DND-41 (cell line): ENCODE data around the gene RANBP9.

ENCODE experiments used
- ATAC-seq: fragments of 200-7000 bp; cut with Tn5 transposase; 3 replicates; pipeline ENCODE4 v1.9.1; 2021; ENCODE audit warnings: low read depth; ENCODE audit not compliant: insufficient read depth
- DNase-seq: peaks from one replicate; pipeline ENCODE4 v3.0.0-alpha.2; 2020
- H2AFZ ChIP-seq: 2 replicates; pipeline ENCODE4 v1.6.0; 2012; ENCODE audit warnings: low read depth, low read length
- H3K27ac ChIP-seq: 2 replicates; pipeline ENCODE4 v1.5.1; 2012; ENCODE audit warnings: low read length, inconsistent platforms
- H3K27me3 ChIP-seq: fragments of 200-600 bp; sonication (generic); 2 replicates; pipeline ENCODE4 v1.6.0; 2012; ENCODE audit warnings: low read length, mild to moderate bottlenecking, inconsistent platforms; ENCODE audit not compliant: insufficient read depth, poor library complexity
- H3K36me3 ChIP-seq: 2 replicates; pipeline ENCODE4 v1.5.1; 2012; ENCODE audit warnings: low read length, inconsistent platforms; ENCODE audit not compliant: insufficient read depth
- H3K4me1 ChIP-seq: 2 replicates; pipeline ENCODE4 v1.5.1; 2012; ENCODE audit warnings: mild to moderate bottlenecking, low read length; ENCODE audit not compliant: insufficient read depth
- H3K4me2 ChIP-seq: 2 replicates; pipeline ENCODE4 v1.6.0; 2012; ENCODE audit warnings: mild to moderate bottlenecking, moderate library complexity, low read length, inconsistent platforms; ENCODE audit not compliant: insufficient read depth
- H3K4me3 ChIP-seq, 2 experiments: fragments of 200-600 bp in 1 of 2; shearing (Covaris generic) in 1 of 2; 2 replicates each; pipeline ENCODE4 v1.5.1; 2012 to 2016; ENCODE audit warnings: inconsistent platforms in 2 of 2, low read length in 2 of 2, mild to moderate bottlenecking in 2 of 2, low read depth in 1 of 2, moderate library complexity in 1 of 2
- H3K79me2 ChIP-seq: 2 replicates; pipeline ENCODE4 v1.6.0; 2012; ENCODE audit warnings: low read length, inconsistent platforms; ENCODE audit not compliant: insufficient read depth
- H3K9ac ChIP-seq: 2 replicates; pipeline ENCODE4 v1.6.0; 2012; ENCODE audit warnings: low read depth, mild to moderate bottlenecking, inconsistent platforms, low read length, moderate library complexity
- H3K9me3 ChIP-seq: 2 replicates; pipeline ENCODE4 v1.5.1; 2012; ENCODE audit warnings: low read length, moderate library complexity, mild to moderate bottlenecking, inconsistent platforms; ENCODE audit not compliant: insufficient read depth, severe bottlenecking
- H4K20me1 ChIP-seq: 2 replicates; pipeline ENCODE4 v1.6.0; 2012; ENCODE audit warnings: low read length; ENCODE audit not compliant: insufficient read depth
- EZH2 ChIP-seq: IDR thresholded peaks from 3 replicates; pipeline ENCODE4 v1.6.1; 2012; ENCODE audit warnings: borderline replicate concordance, low read depth, mild to moderate bottlenecking, moderate library complexity, low read length, inconsistent platforms; ENCODE audit not compliant: severe bottlenecking
- TF ChIP-seq, protein P1 (sequence below): IDR thresholded peaks from 2 replicates; pipeline ENCODE4 v1.5.1; 2012; ENCODE audit warnings: borderline replicate concordance, low read length, moderate library complexity, mild to moderate bottlenecking; ENCODE audit not compliant: poor library complexity, severe bottlenecking; ENCODE audit errors: extremely low read depth

RANBP9 gene

DNA sequence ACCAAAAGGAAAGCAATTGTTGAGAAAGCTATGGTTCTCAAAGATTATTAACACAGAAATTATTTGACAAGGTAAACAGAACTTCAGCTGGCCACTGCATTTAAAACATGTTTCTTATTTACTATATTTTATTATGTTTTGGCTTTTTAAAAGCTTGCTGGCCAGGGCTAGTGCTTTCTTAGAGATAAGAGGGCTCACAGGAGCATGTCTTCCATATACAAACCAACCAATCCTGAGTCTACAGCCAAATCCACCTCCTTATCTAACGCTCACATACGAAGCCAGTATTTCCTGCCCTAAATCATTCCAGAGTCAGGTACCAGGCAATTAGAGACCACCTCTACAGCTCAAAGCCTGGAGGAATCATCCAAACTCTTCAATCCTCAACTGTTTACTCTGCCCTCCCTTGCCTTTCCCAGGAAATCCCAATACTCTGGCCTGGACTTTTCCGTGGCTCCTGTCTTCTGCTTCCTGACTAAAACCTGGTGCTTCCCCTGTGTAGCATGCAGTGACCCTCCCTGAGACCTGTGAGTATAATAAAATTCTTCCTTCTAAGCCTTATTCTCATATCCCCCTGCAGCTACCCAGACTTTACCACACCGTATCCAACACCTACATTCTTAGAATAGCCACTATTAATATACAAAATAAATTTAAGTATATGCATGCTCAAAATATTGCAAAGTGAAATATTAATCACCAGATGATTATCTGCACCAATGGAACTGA lies 33.2 kb downstream of the RANBP9 start:
- H3K79me2 ChIP-seq = peaks cover 99% of the 10 kb centered on the region
- TF ChIP-seq, protein P1, sequence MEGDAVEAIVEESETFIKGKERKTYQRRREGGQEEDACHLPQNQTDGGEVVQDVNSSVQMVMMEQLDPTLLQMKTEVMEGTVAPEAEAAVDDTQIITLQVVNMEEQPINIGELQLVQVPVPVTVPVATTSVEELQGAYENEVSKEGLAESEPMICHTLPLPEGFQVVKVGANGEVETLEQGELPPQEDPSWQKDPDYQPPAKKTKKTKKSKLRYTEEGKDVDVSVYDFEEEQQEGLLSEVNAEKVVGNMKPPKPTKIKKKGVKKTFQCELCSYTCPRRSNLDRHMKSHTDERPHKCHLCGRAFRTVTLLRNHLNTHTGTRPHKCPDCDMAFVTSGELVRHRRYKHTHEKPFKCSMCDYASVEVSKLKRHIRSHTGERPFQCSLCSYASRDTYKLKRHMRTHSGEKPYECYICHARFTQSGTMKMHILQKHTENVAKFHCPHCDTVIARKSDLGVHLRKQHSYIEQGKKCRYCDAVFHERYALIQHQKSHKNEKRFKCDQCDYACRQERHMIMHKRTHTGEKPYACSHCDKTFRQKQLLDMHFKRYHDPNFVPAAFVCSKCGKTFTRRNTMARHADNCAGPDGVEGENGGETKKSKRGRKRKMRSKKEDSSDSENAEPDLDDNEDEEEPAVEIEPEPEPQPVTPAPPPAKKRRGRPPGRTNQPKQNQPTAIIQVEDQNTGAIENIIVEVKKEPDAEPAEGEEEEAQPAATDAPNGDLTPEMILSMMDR = no peak
- no peak for TF ChIP-seq EZH2

DNA sequence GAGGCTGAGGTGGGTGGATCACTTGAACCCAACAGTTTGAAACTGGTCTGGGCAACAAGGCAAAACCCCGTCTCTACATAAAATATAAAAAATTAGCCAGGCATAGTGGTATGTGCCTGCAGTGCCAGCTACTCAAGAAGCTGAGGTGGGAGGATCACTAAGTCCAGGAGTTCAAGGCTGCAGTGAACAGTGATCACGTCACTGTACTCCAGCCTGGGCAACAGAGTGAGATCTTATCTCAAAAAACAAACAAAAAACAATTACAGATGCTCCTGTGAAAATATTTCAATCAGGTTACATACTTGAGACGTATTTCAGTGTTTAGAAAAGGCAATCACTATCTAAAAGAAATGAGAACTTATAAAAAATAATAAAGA lies 33.8 kb downstream of the RANBP9 start:
- Histone ChIP-seq H3K4me2 (no peak overlapping the region), H3K9ac (no peak overlapping the region), H3K9me3 (no peaks in the 10 kb centered on the region), H3K4me1 (peaks cover 20% of the 10 kb centered on the region), H3K36me3 (peaks cover 43% of the 10 kb centered on the region; the same call in 1 of the 2 replicates), H3K4me3 (no peak overlapping the region), H2AFZ (no peak overlapping the region), H3K27ac (no peak overlapping the region), H4K20me1 (peaks cover 18% of the 10 kb centered on the region; the same call in 1 of the 2 replicates), H3K79me2 (peaks cover 99% of the 10 kb centered on the region), H3K27me3 (no peaks in the 10 kb centered on the region)
- TF ChIP-seq, protein P1 = no peak
- no peak for TF ChIP-seq EZH2
- DNase-seq = no peak
- no peak for ATAC-seq

More for the DNA sequence above, 33.2 kb downstream of the RANBP9 start:
- Histone ChIP-seq H2AFZ (no peak overlapping the region), H3K4me2 (no peak overlapping the region), H4K20me1 (peaks cover 18% of the 10 kb centered on the region; the same call in 1 of the 2 replicates), H3K27me3 (no peaks in the 10 kb centered on the region), H3K9ac (no peak overlapping the region), H3K9me3 (no peaks in the 10 kb centered on the region), H3K4me3 (no peak overlapping the region), H3K36me3 (peaks cover 42% of the 10 kb centered on the region; the same call in 1 of the 2 replicates), H3K4me1 (peaks cover 24% of the 10 kb centered on the region), H3K27ac (no peak overlapping the region)
- DNase-seq (no peak), ATAC-seq (no peak)

DNA sequence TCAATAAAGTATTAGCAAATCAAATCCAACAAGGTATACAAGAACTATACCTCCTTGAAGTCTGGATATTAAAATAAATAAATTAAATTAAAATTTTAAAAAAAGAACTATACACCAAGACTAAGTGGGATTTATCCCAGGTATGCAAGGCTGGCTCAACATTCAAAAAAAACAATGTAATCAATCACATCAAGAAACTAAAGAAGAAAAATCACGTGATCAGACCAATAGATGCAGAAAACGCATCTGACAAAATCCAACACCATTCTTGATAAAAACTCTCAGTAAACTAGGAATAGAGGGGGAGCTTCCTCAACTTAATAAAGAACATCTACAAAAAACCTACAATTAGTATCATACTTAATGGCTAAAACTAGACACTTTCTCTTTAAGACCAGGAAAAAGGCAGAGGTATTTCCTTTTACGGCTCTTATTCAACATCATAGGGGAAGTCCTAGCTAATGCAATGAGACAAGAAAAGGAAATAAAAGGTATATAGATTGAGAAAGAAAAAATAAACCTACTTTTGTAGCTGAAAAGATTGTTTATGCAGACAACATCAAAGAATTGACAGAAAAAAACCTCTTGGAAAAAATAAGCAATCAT lies 35.0 kb downstream of the RANBP9 start:
- H3K36me3 ChIP-seq = peaks cover 38% of the 10 kb centered on the region; the same call in 1 of the 2 replicates
- no peak overlapping the region for H2AFZ ChIP-seq
- no peaks in the 10 kb centered on the region for H3K27me3 ChIP-seq
- H4K20me1 ChIP-seq = peaks cover 20% of the 10 kb centered on the region; the same call in 1 of the 2 replicates
- TF ChIP-seq, protein P1 = no peak
- TF ChIP-seq EZH2 = no peak
- ATAC-seq (no peak), DNase-seq (no peak)
- H3K27ac ChIP-seq = no peak overlapping the region
- no peak overlapping the region for H3K4me3 ChIP-seq
- peaks cover 8% of the 10 kb centered on the region for H3K4me1 ChIP-seq
- no peak overlapping the region for H3K9ac ChIP-seq
- H3K4me2 ChIP-seq = no peak overlapping the region
- no peaks in the 10 kb centered on the region for H3K9me3 ChIP-seq
- H3K79me2 ChIP-seq = peaks cover 100% of the 10 kb centered on the region
